Urothelium cell line (cell line): ENCODE measurements around the gene SH2B3.

ENCODE experiments used
- DNase-seq: peaks from one replicate; pipeline ENCODE4 v3.0.0; 2011; ENCODE audit warnings: low spot score, mixed read lengths
- FAIRE-seq: peaks from 2 replicates; lab custom pipeline; 2011; peaks lifted over from hg19 to GRCh38; lab: Jason Lieb, UNC

Gene SH2B3

DNA sequence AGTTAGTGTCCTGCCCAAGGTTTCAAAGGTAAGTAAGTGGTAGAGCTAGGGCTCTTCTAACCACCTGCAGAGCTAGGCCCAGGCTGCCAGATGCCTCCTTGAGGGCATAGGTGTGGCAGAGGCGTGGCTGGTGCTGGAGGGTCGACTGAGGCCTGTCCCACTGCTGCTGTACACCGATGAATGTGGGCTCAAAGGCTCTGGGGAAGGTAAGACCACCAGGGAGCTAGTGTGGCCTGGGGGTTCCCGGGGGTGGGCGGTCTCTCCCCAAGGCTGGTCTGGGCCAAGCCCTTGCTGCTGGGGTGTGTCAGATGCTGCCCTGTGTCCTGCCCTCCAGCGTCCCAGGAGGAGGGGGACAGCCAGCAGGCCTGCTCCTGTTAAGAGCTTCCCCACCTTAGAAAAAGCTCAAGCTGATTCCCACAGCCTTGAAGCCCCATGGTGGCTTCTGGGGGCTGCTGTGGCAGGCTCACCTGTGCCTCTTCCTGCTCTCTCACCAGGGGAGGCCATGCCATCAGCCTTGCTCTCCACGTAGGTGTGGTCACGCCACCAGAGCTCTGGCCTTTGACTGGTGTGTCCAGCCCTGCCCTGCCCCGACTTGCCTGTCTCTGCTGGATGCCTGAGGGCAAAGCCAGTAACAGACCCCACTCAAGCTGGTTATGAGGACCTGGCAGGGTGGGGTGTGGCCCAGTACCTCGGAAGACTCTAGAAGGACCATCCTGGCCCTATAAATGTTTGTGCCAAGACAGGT, 36.8 kb downstream of the SH2B3 start:
- FAIRE-seq: no peak

DNA sequence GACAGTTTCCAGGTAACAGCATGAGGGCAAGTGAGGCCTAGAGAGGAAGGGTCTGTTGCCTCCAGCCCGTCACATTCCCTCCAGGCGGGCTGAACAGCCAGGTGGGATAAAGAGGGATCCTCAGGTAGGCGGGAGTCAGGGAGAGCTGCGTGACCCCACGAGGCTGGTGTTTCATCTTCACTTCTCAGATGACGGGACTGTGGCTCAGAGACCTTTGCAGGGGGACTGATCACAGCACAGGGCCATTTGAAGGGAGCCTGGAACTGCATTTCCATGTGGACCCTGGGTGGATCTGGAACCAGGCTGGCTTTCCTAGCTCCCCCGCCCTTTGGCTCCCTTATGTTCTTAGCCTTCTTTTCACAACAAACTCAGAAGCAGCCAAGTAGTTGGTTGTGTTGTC, 37.4 kb downstream of the SH2B3 start:
- FAIRE-seq: no peak
- DNase-seq: no peak

More for the DNA sequence above, 36.8 kb downstream of the SH2B3 start:
- DNase-seq: no peak

DNA sequence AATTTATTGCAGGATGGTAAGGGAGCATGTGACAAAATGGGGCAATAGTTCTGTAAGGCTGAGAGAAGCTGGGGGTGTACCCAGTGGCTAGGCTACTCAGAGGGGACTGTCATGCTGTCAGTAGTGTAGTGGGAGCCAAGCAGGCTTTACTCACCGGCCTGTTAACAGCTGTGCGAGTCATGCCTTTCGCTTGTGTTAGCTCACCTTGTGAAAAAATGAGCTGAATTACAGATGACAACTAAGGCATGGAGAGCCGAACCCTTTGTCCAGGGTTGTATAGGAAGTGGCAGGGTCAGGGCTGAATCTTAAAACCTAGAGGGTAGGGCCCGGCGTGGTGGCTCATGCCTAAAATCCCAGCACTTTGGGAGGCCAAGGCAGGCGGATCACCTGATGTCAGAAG, 37.9 kb downstream of the SH2B3 start:
- FAIRE-seq: no peak
- no peak for DNase-seq

DNA sequence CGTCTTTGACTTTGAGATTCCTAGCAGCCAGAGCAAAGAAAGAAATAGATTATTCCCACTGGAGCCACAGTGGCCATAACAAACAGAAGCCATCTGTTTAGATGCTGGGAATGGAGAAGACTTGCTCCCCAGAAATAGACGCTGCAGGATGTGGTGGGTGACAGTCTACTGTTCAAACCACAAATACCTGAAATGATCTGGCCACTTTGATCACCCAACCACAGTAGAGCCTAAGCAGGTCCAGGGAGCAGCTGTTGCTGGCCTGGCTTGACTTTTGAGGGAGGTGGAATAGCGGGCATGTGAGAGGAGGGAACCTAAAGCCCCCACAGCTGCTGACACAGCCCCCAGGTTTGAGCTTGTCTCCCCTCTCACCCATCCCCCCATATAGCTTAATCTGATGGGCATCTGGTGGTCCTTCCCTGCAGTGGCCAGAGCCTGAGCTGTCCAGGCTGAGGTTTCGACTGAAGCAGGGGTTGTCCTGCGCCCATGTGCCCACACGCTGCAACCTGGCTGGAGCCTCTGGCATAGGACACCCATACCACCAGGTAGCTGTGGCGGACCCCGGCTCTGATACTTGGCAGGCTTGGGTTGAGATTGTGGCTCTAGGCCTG, 38.7 kb downstream of the SH2B3 start:
- FAIRE-seq (no peak), DNase-seq (no peak)

DNA sequence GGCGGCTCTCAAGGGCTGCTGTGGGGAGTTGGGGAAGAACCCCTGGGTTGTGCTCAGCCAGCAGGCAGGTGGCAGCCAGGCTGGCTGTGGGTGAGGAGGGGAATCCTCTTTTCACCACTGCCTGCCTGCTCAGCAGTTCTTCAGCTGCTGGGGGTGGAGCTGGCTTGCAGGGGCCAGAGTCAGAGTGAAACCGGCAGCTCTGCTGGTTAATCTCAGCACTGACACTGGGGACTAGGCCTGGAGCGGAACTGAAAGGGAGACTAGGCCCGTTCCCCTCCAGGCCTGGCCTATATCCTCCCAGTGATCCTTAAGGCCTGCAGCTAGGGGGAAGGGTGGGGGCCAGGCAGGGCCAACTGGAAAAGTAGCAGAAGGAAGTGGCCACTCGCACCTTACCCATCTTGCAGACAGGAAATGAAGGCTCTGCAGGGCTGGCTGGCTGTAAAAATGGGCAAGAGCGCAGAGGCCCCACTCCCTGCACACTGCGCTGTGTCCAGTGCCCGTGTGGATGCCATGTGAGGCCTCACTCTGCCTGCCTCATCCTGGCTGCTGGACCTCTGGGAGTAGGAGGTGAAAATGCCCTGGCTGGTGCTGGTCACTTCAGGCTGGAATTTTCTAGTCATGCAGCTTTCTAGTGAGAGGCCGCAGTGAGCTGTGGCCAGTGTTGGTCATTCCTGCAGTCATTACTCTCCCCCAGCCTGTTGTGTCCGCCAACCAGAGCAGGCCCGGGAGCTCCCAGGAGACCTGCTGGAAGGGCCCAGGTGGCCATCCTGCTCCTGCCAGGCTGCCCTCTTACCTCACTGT, 39.4 kb downstream of the SH2B3 start:
- DNase-seq (no peak), FAIRE-seq (no peak)

DNA sequence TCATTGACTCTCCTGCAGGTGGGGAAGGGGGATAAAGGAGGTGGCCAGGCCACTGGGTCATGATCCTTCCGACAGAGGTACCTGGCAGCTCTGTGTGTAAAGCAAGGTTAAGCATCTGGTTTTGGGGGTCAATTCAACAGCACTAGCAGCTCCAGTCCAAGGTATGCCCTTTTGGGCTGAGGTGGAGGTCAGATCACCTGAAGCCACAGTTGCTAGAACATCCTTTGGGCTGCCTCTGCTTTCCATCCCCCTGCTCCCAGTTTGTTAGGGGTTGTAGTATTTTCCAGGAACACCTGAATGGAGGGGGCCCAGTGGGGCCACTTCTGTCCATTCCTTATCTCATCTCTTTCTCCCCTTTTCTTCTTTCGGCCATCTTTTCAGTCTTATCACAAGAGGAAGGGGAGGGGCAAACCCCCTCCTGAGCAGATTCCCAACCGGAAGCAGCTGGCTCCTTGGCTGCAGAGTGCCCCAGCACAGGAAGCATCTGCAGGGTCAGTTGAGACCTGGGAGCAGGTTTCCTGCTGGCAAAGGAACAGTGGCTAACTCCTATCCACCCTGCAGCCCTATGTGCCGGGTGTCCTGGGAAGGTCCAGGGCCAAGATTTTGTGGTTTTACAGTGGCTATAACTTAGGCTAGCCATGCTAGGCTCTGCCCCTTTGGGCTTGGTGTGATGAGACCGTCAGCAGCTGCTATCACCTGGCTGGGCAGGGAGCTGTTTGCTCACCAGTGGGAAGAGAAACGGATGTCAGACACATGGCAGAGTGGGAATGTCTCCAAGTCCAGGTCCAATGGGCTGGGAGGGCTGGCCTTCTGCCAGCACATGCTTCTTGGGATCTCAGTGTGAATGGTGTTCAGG, 40.2 kb downstream of the SH2B3 start:
- FAIRE-seq: no peak
- no peak for DNase-seq

DNA sequence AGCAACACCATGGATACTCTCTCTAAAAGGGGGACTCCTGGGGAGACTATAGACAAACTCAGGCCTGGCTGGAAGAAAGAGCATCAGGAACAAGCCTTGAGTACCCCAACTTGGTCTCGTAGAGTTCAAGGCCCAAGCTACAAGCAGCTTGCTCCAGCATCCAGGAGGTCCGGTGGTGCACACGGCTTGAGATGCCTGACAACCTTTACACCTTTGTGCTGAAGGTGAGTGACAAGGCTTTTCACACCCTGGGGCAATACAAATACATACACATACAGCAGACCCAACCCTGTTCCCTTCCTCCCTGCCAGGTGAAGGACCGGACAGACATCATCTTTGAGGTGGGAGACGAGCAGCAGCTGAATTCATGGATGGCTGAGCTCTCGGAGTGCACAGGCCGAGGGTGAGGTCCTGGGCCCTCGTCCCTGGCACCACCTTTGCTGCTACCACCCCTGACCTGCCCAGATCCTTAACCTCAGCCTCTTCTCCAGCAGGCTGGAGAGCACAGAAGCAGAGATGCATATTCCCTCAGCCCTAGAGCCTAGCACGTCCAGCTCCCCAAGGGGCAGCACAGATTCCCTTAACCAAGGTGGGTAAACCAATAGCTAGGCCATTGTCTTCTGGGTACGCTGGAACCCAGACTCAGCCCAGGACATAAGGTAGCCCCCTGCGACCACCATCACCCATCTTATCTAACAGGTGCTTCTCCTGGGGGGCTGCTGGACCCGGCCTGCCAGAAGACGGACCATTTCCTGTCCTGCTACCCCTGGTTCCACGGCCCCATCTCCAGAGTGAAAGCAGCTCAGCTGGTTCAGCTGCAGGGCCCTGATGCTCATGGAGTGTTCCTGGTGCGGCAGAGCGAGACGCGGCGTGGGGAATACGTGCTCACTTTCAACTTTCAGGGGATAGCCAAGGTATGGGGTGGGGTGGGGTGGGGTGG, 41.2 kb downstream of the SH2B3 start:
- FAIRE-seq: no peak

DNA sequence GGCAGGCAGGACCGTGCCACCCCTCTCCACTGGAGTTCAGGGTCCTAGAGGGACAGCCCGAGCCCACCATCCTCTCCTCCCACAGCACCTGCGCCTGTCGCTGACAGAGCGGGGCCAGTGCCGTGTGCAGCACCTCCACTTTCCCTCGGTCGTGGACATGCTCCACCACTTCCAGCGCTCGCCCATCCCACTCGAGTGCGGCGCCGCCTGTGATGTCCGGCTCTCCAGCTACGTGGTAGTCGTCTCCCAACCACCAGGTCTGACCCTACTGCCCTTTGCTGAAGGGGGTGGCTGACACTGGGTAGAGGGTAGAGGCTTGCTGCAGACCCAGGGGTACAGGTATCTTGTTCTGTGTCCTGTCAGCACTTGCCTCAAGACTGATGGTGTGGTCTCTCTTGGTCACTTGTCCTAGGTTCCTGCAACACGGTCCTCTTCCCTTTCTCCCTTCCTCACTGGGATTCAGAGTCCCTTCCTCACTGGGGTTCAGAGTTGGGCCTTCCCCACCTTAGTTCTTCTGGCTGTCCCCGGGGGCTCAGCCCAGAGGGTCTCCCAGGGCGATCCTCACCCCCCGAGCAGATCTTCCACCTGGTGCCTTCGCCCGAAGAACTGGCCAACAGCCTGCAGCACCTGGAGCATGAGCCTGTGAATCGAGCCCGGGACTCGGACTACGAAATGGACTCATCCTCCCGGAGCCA, 42.0 kb downstream of the SH2B3 start:
- FAIRE-seq: no peak
- DNase-seq: no peak

More for the DNA sequence above, 41.2 kb downstream of the SH2B3 start:
- no peak for DNase-seq

DNA sequence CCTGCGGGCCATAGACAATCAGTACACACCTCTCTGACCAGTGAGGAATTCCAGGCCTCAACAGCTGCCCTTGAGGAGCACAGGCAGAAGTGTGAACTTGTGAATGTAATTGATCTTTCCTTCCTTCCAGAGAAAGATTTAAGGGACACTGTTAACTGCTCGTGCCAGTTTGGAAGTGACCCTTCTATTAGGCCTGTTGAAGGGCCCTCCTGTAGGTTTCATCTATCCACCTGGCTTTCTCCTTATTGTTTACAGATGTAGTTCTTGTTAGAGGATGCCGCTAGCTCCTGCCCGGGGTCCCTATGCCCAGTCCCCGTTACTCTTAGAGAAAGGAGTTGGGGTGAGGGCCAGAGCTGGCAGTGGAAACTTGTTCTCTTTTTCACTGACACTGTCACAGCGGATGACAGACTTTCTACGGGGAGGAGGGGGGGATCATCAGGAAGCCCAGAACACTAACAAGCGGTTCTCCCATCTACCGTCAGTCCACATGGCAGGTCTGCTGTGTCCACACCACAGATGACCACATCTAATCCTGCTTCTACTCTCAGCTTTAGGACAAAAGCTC, 42.6 kb downstream of the SH2B3 start:
- FAIRE-seq: no peak
- DNase-seq: no peak

DNA sequence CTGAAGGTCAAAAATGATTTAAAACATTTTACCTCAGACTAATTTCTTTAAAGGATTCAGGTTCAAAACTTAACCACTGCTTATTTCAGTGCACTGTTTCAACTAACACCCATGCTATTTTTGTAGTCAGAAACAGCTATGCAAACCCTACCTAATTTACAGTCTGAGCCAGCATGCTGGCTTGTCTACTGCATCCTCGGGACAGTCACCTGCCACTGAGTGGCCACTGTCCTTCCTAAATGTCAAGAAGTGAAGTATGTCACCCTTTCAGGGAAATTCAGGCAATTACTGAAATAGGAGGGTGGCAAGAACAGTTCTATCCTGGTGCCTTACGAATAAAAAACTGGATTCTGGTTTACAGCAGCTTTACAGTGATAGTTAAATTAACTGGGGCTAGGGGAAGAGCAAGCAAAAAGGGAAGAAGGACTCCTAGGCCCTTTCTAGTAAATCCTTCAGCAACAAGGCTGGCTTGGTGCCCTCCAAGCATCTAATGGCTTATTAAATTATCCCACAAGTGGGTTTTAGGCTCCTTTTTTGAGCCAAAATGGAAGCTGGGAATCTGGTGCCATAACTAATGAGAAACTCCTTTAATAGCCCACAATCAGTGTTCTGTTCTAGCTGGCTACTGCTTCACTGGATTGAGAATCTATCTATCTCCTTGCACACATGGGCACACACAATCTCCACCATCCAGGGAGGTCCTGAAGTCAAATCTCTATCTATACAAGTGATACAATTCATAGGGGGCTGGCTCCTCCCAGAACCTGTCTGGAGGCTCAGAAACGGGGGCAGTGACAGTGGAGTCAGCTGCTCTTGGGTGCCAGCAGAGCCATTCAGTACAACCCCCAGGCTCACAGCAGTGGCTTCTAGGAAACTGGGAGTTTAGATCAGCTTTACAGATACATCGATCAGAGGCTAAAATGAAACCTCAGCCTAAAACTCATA, 43.4 kb downstream of the SH2B3 start:
- DNase-seq (no peak), FAIRE-seq (no peak)

DNA sequence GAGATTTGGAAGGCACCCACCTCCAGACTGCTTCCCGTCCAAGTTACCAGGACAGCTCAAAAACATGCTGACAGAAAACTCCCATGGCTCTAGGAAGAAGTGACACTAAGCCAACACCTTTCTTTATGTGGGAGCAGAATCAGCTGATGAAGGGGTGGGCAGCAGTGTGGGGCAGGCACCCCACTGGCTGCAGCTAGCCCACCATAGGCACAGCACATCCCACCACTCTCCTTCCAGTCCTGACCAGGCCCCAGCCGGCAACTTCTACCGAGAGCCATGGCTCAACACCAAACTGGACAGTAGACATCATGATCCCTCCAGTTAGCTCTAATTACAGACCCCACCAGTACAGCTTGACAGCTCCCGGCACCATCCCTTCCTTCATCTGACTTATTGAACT, 45.0 kb downstream of the SH2B3 start:
- FAIRE-seq: no peak
- DNase-seq: no peak

DNA sequence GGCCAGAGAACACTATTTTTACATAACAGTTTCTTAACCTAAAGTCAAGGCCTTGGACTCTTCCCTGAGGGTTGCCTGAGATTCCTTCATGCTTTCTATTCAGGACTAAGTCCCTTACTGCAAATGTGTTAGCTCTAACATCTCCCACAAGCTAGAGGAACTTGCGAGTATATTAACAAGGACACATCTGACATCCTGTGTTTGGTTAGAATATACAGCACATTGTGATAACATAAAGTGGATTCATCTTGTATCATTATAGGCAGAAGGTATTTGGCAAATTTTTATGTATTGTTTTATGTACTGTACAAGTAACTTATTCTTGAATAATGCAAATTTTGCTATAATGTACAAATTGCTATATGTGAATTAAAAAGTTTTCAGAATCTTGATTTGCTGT, 45.5 kb downstream of the SH2B3 start:
- FAIRE-seq (no peak), DNase-seq (no peak)

DNA sequence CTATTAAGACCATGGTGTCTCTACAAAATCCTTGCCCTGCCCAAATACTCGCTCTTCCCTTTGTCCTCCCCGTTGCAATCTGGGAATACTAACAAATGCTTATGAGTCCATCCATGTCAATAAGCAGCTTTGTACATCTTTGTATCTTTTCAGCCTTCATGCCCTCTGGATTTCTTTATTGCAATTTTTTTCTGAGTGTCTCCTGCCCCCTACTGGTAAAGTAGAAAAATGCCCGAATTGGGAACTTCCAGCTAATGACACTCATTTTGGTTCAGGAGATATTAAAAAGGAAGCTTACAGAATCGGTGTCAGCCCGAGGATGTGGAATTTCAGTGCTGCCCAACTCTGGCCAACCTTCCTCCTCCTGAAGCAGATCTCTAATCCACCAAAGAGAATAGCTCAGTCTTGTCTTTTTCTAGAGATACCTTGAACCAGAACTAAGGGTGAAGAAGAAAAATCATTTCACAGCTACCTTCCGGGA, 46.0 kb downstream of the SH2B3 start:
- DNase-seq (peak; percentile 45), FAIRE-seq (no peak)

DNA sequence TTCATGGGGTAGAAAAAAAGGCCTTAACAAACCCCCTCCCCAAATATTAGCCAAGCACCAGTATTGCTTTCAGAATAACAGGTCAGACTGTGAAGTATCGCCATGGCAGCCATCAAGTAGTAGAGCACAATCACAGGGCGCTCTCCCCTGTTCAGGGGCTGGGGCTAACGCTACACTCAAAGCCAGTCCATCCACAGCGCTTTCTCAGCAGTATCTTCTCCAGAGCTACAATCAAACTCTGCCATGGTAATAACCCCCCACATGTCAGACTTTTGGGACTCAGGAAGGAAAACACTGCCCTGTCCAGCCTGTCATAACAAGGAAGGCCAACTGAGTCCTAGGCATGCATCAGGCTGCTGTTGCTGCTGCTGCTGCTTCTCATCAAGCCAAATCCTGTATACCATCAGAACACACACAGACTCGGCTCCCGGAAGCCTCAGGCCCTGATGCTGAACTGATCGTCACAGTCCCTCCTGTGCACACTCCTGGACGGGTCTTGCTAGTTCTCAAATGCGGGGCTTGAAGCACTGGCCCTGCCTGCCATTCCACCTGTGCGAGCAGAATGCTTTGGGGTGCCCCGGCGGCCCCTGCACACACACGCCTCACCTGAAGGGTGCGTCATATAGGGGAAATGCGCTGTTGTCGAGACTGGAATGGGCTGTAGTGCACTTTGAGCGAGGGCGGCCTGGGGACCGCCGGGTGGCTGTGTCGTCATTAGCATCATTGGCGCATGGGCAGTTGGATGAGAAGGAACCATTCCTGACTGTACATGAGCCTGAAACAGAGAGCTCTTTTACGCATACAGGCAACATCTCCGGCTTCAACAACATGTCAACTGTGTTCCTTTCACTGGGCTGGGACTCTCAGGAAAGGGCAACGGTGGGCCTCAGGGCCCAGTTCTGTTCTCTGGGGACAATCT, 47.6 kb downstream of the SH2B3 start:
- no peak for DNase-seq
- FAIRE-seq: no peak

DNA sequence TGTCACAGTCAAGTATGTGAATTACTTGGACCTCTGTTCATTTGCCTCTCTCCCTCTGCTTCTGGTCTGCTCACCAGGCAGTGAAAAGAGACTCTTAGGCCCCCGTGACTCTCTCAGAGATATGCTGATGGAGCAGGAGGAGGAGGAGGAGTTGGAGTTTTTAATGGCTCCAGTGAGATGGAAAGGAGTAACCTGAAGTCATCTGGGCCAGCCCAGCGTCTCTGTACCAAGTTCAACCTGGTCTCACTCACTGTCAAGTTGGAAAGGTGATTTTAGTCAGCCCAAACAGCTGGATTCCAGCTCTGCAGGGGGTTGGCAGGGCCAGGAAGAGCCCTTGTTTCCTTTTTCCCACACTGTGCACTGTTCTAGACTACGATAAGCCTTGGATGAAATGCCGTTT, 48.6 kb downstream of the SH2B3 start:
- DNase-seq (no peak), FAIRE-seq (no peak)

DNA sequence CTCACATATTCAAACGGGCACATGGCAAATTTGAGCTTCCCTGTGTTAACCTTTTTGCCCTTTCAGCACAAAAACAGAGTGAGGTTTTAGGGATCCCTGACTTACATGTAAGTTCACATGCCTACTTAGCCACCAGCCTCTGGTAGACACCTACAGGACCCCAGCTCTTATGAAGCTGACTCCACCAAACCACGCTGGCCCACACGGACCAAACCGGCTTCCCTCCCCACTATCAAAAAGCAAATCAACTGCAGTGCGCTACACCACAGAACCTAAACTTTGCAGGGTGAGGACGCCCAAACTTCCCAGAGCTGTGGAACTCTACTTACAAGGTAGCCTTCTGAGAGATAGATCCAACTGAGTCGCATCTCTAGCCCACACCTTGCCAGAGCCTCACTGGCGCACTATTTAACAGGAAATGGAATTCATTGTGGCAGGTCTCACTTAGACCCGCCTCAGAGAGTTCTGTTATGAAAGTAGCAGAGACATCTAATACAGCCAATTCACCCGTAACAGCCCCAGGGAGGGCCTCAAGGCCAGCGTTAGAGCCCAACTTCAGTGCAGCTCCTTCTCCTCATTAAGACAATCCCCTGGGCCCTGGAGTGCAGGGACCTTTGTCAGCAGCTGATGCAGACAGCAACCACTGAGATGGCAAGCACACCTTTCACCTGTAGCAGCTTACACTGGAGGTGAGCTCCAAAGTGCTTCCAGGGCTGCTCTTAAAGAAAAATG, 49.2 kb downstream of the SH2B3 start:
- FAIRE-seq: no peak
- no peak for DNase-seq
